PC-3 (cell line): ENCODE measurements around the gene VARS2. TPM values are rescaled to one million over a fixed set of nuclear protein-coding genes. Genes with fewer than 3 reads are reported as not detected.
A peak's percentile ranks its signal among the peaks of the same experiment; 100 is the strongest.

Experiments
- microRNA-seq: library from miRNA; unstranded; fragments of <30 nt; microRNA quantifications from one replicate; pipeline ENCODE4 v1.1.0, GENCODE V29; 2020; ENCODE audit not compliant: unreplicated experiment
- total RNA-seq: library from RNA; depleted of rRNA; stranded (reverse); fragments of >200 nt; gene quantifications from 2 replicates; pipeline ENCODE4 v1.2.3, GENCODE V29; 2014; rRNA removed

Gene VARS2
- total RNA-seq, 1 experiment from 2014 or later: 66.5 TPM

Small RNA genes within 50 kb of the gene (microRNA-seq; reads per million reads assigned to microRNA genes)
- gene MIR4640: 5.8 reads per million, percentile 26 among the genes with 10 or more reads in this experiment

Other genes starting within 250 kb of the VARS2 start
- 50.0 and 75.6 TPM in 2 replicates for gene DHX16, start 241.2 kb upstream of the VARS2 start, total RNA-seq
- gene PPP1R18, start 227.6 kb upstream of the VARS2 start, total RNA-seq: 49.9 and 76.0 TPM in 2 replicates
- 8.5 and 14.8 TPM in 2 replicates for gene NRM, start 223.3 kb upstream of the VARS2 start, total RNA-seq
- 19.6 and 24.9 TPM in 2 replicates for gene MDC1, start 197.0 kb upstream of the VARS2 start, total RNA-seq
- 1,245 and 1,398 TPM in 2 replicates for gene TUBB, start 193.9 kb upstream of the VARS2 start, total RNA-seq
- gene FLOT1, start 171.6 kb upstream of the VARS2 start, total RNA-seq: 305 and 401 TPM in 2 replicates
- 1,173 and 1,198 TPM in 2 replicates for gene IER3, start 169.7 kb upstream of the VARS2 start, total RNA-seq
- gene DDR1, start 29.7 kb upstream of the VARS2 start, total RNA-seq: 108 and 144 TPM in 2 replicates
- 21.7 and 28.7 TPM in 2 replicates for gene GTF2H4, start 6.0 kb upstream of the VARS2 start, total RNA-seq
- gene SFTA2, start 17.9 kb downstream of the VARS2 start, total RNA-seq: not detected in 2 replicates
- gene MUCL3, start 26.7 kb downstream of the VARS2 start, total RNA-seq: 0.04 TPM in 1 of 2 replicates, not detected in the other
- not detected in 2 replicates for gene MUC21, start 69.5 kb downstream of the VARS2 start, total RNA-seq
- gene MUC22, start 96.2 kb downstream of the VARS2 start, total RNA-seq: 0.06 TPM in 1 of 2 replicates, not detected in the other
- gene C6orf15, start 198.3 kb downstream of the VARS2 start, total RNA-seq: not detected in 2 replicates
- 2.0 and 5.5 TPM in 2 replicates for gene PSORS1C1, start 200.6 kb downstream of the VARS2 start, total RNA-seq
- gene CDSN, start 206.2 kb downstream of the VARS2 start, total RNA-seq: 0.55 and 0.81 TPM in 2 replicates
- gene PSORS1C2, start 224.8 kb downstream of the VARS2 start, total RNA-seq: not detected in 2 replicates
- gene CCHCR1, start 243.6 kb downstream of the VARS2 start, total RNA-seq: 31.3 and 40.0 TPM in 2 replicates
- 79.0 and 88.6 TPM in 2 replicates for gene TCF19, start 244.4 kb downstream of the VARS2 start, total RNA-seq